Endothelial cell of umbilical vein (primary cell): Measurements from ENCODE around the gene EEFSEC. TPM values are rescaled to one million over a fixed set of nuclear protein-coding genes. Genes with fewer than 3 reads are reported as not detected.

Experiments used
- BruUV-seq: library from RNA; stranded (reverse); fragments of 400-500 nt; replicated peaks from 2 replicates; lab custom pipeline; 2021; lab: Mats Ljungman, UMichigan
- CTCF ChIA-PET: fragments of 300-600, 350-600 bp; sonication (Branson Sonifier 250); formaldehyde crosslinking; loops from one replicate; lab custom pipeline; 2021; ENCODE audit warnings: antibody characterized with exemption, inconsistent platforms; lab: Charles Lee
- POLR2A ChIA-PET: fragments of 300-600, 350-600 bp; sonication (Branson Sonifier 250); formaldehyde crosslinking; loops from one replicate; lab custom pipeline; 2021; ENCODE audit warnings: antibody characterized with exemption, inconsistent platforms; lab: Charles Lee
- DNase-seq: peaks from one replicate; pipeline ENCODE4 v3.0.0-alpha.2; 2011; ENCODE audit warnings: low read depth, low spot score
- FAIRE-seq: peaks from 2 replicates; lab custom pipeline; 2011; peaks lifted over from hg19 to GRCh38; lab: Jason Lieb, UNC
- H2AFZ ChIP-seq: 2 replicates; pipeline ENCODE4 v1.6.0; 2012; ENCODE audit warnings: low read depth, low read length, control low read depth, inconsistent platforms
- H3K27ac ChIP-seq: 2 replicates; pipeline ENCODE4 v1.5.1; 2011; ENCODE audit warnings: low read depth, mild to moderate bottlenecking, control low read depth, low read length, moderate library complexity; ENCODE audit not compliant: insufficient read depth
- H3K27me3 ChIP-seq, 2 experiments: 2 replicates each; pipeline versions ENCODE4 v1.6.0 to v1.6.1; 2011; ENCODE audit warnings: low read length in 2 of 2, mixed read lengths in 1 of 2; ENCODE audit not compliant: control insufficient read depth in 2 of 2, insufficient read depth in 2 of 2
- H3K36me3 ChIP-seq, 2 experiments: 2 replicates in 1 of 2; 3 replicates in 1 of 2; pipeline ENCODE4 v1.5.1; 2011; ENCODE audit warnings: low read length in 2 of 2, mild to moderate bottlenecking in 1 of 2, moderate library complexity in 1 of 2; ENCODE audit not compliant: control insufficient read depth in 2 of 2, insufficient read depth in 2 of 2; ENCODE audit errors: extremely low read depth in 1 of 2
- H3K4me1 ChIP-seq: 3 replicates; pipeline ENCODE4 v1.5.1; 2011; ENCODE audit warnings: mild to moderate bottlenecking, low read length; ENCODE audit not compliant: control insufficient read depth, insufficient read depth; ENCODE audit errors: extremely low read depth
- H3K4me2 ChIP-seq: 2 replicates; pipeline ENCODE4 v1.6.1; 2011; ENCODE audit warnings: low read length, control low read depth, mixed read lengths; ENCODE audit not compliant: insufficient read depth
- H3K4me3 ChIP-seq, 3 experiments: fragments of 200-600 bp in 1 of 3; sonication (generic), shearing (Covaris generic) in 1 of 3; replicated peaks in 1 of 3; 2 replicates each; pipeline ENCODE4 v1.5.1; 2011 to 2016; ENCODE audit warnings: control low read depth in 3 of 3, low read length in 3 of 3, mild to moderate bottlenecking in 2 of 3, inconsistent platforms in 1 of 3, low read depth in 1 of 3, moderate library complexity in 1 of 3; ENCODE audit not compliant: insufficient read depth in 1 of 3
- H3K79me2 ChIP-seq: 2 replicates; pipeline ENCODE4 v1.6.0; 2012; ENCODE audit warnings: low read length, inconsistent platforms; ENCODE audit not compliant: control insufficient read depth, insufficient read depth
- H3K9ac ChIP-seq: replicated peaks from 2 replicates; pipeline ENCODE3; 2011; ENCODE audit warnings: low read length, control low read depth; ENCODE audit not compliant: insufficient read depth; ENCODE audit errors: extremely low read depth
- H3K9me1 ChIP-seq: replicated peaks from 3 replicates; pipeline ENCODE4 v1.6.0; 2011; ENCODE audit warnings: mild to moderate bottlenecking, low read length; ENCODE audit not compliant: control insufficient read depth, insufficient read depth; ENCODE audit errors: extremely low read depth
- H3K9me3 ChIP-seq: replicated peaks from 2 replicates; pipeline ENCODE4 v1.5.1; 2012; ENCODE audit warnings: low read length, inconsistent platforms; ENCODE audit not compliant: control insufficient read depth, insufficient read depth
- H4K20me1 ChIP-seq: replicated peaks from 2 replicates; pipeline ENCODE3; 2011; ENCODE audit warnings: mild to moderate bottlenecking, low read length; ENCODE audit not compliant: control insufficient read depth, insufficient read depth; ENCODE audit errors: extremely low read depth
- EZH2 ChIP-seq: IDR thresholded peaks from 2 replicates; pipeline ENCODE4 v1.6.1; 2012; ENCODE audit warnings: borderline replicate concordance, low read depth, mild to moderate bottlenecking, moderate library complexity, low read length, inconsistent platforms; ENCODE audit not compliant: severe bottlenecking
- FOS ChIP-seq: IDR thresholded peaks from 2 replicates; pipeline ENCODE4 v1.6.1; 2011; ENCODE audit warnings: mild to moderate bottlenecking, low read length, moderate library complexity, borderline replicate concordance; ENCODE audit not compliant: insufficient read depth
- GATA2 ChIP-seq: IDR thresholded peaks from 2 replicates; pipeline ENCODE4 v1.7.0; 2011; ENCODE audit warnings: low read depth, mild to moderate bottlenecking, moderate library complexity, mixed read lengths, low read length; ENCODE audit not compliant: insufficient read length, insufficient read depth
- JUN ChIP-seq: IDR thresholded peaks from 2 replicates; pipeline ENCODE4 v1.6.1; 2011; ENCODE audit warnings: borderline replicate concordance, low read depth; ENCODE audit not compliant: insufficient read length, insufficient read depth
- MAX ChIP-seq: IDR thresholded peaks from 2 replicates; pipeline ENCODE4 v1.6.1; 2011; ENCODE audit not compliant: insufficient read depth, insufficient read length
- MYC ChIP-seq: IDR thresholded peaks from one replicate; pipeline ENCODE4 v1.6.1; 2011; ENCODE audit warnings: mild to moderate bottlenecking, low read depth, low read length
- POLR2A ChIP-seq: IDR thresholded peaks from 2 replicates; pipeline ENCODE4 v1.6.1; 2012; ENCODE audit warnings: low read depth, mild to moderate bottlenecking, control low read depth, low read length
- POLR2AphosphoS5 ChIP-seq: IDR thresholded peaks from 2 replicates; pipeline ENCODE4 v1.6.1; 2012; ENCODE audit warnings: low read depth, mild to moderate bottlenecking, control low read depth, low read length, moderate library complexity; ENCODE audit not compliant: insufficient read depth
- dilution Hi-C: fragments of 300-500 bp; cut with MboI; formaldehyde crosslinking; loops from one replicate; pipeline ENCODE4 v1.15.0; 2019; ENCODE audit warnings: low sequenced_read_pairs; ENCODE audit not compliant: extremely low pct_ligation_motif_present
- intact Hi-C: fragments of 100-400 bp; cut with micrococcal nuclease; formaldehyde crosslinking; loops from one replicate; pipeline ENCODE4 v1.10.0; 2022
- polyA plus RNA-seq, 4 experiments: library from polyadenylated mRNA; depleted of rRNA in 3 of 4; stranded (reverse) in 3 of 4; unstranded in 1 of 4; fragments of >200 nt; gene quantifications; 2 replicates each; pipeline versions ENCODE4 v1.2.1 to v1.2.3, GENCODE V29; 2011 to 2012; ENCODE audit warnings: missing spikeins in 1 of 4
- total RNA-seq: library from RNA; stranded (reverse); gene quantifications from 2 replicates; pipeline ENCODE4 v1.2.3, GENCODE V29; 2021
- TF ChIP-seq, protein P1 (sequence below), 2 donors: IDR thresholded peaks; 1 replicate in 1 of 2; 2 replicates in 1 of 2; pipeline ENCODE4 v1.5.1; 2011; ENCODE audit warnings: low read length in 2 of 2, mild to moderate bottlenecking in 2 of 2, moderate library complexity in 2 of 2, control low read depth in 1 of 2, inconsistent platforms in 1 of 2, low read depth in 1 of 2; ENCODE audit not compliant: insufficient read depth in 1 of 2; ENCODE audit errors: extremely low read depth in 1 of 2

Gene EEFSEC
- total and polyA plus RNA-seq, 2 donors (not counting 3 experiments of a cell fraction or from before 2014, with no cell fraction given), result 13.1 to 14.5 TPM

GRCh38 chr3:128372281-128372680 is 219.0 kb downstream of the EEFSEC start:
- H3K4me2 ChIP-seq, result no peak overlapping the region
- no peak overlapping the region for H2AFZ ChIP-seq
- H3K9me3 ChIP-seq, result no peaks in the 10 kb centered on the region
- no TSS peak for BruUV-seq
- H3K9me1 ChIP-seq, result no peaks in the 10 kb centered on the region
- H3K27ac ChIP-seq, result no peak overlapping the region
- H3K27me3 ChIP-seq, result no peaks in the 10 kb centered on the region
- DNase-seq (no peak), FAIRE-seq (no peak)
- no peaks in the 10 kb centered on the region for H4K20me1 ChIP-seq
- intact Hi-C loops, result no loop called here
- H3K79me2 ChIP-seq, result no peaks in the 10 kb centered on the region
- H3K9ac ChIP-seq, result no peak overlapping the region
- H3K4me3 ChIP-seq, result no peak overlapping the region
- dilution Hi-C loops, result no loop called here
- ChIA-PET CTCF (no interaction called here), POLR2A (no interaction called here)
- no peaks in the 10 kb centered on the region for H3K36me3 ChIP-seq
- TF ChIP-seq EZH2, result no peak
- TF ChIP-seq JUN, result no peak
- no peak for TF ChIP-seq FOS
- TF ChIP-seq MAX, result no peak
- TF ChIP-seq POLR2A, result no peak
- no peak for TF ChIP-seq MYC
- TF ChIP-seq POLR2AphosphoS5, result no peak
- TF ChIP-seq GATA2, result no peak
- TF ChIP-seq, protein P1, sequence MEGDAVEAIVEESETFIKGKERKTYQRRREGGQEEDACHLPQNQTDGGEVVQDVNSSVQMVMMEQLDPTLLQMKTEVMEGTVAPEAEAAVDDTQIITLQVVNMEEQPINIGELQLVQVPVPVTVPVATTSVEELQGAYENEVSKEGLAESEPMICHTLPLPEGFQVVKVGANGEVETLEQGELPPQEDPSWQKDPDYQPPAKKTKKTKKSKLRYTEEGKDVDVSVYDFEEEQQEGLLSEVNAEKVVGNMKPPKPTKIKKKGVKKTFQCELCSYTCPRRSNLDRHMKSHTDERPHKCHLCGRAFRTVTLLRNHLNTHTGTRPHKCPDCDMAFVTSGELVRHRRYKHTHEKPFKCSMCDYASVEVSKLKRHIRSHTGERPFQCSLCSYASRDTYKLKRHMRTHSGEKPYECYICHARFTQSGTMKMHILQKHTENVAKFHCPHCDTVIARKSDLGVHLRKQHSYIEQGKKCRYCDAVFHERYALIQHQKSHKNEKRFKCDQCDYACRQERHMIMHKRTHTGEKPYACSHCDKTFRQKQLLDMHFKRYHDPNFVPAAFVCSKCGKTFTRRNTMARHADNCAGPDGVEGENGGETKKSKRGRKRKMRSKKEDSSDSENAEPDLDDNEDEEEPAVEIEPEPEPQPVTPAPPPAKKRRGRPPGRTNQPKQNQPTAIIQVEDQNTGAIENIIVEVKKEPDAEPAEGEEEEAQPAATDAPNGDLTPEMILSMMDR (IDR thresholded peaks at IDR 0.05; ENCODE audit: extremely low read depth in 1 of 2, insufficient read depth in 1 of 2, low read depth in 1 of 2, low read length in 2 of 2), result no peak
- no peaks in the 10 kb centered on the region for H3K4me1 ChIP-seq
